HCT116 (cell line): ENCODE data around the gene KNDC1. TPM values are rescaled to one million over a fixed set of nuclear protein-coding genes. Genes with fewer than 3 reads are reported as not detected.

ENCODE experiments used
- ATAC-seq: fragments of 200-7000 bp; cut with Tn5 transposase; 2 replicates; pipeline ENCODE4 v1.9.1; 2020; ENCODE audit warnings: mild to moderate bottlenecking, moderate library complexity
- BruUV-seq: library from RNA; stranded (reverse); fragments of 400-500 nt; replicated peaks from 2 replicates; lab custom pipeline; 2021; lab: Mats Ljungman, UMichigan
- CTCF ChIA-PET: fragments of 300-600 bp; sonication (Branson Sonifier 250); formaldehyde crosslinking; loops from one replicate; lab custom pipeline; 2021; ENCODE audit warnings: antibody characterized with exemption; lab: Charles Lee
- POLR2A ChIA-PET: fragments of 300-600, 350-600 bp; sonication (Branson Sonifier 250); formaldehyde crosslinking; loops from one replicate; lab custom pipeline; 2021; ENCODE audit warnings: antibody characterized with exemption; lab: Charles Lee
- RAD21 ChIA-PET, 2 experiments: fragments of 300-600 bp; sonication (Branson Sonifier 250); formaldehyde crosslinking; loops; one replicate each; lab custom pipeline; 2023; ENCODE audit warnings: low total read pairs in 2 of 2; ENCODE audit not compliant: uncharacterized antibody in 2 of 2, unreplicated experiment in 2 of 2, low non-redundant PET in 1 of 2; lab: Charles Lee
- DNase-seq: peaks from one replicate; pipeline ENCODE4 v3.0.0-alpha.2; 2010; ENCODE audit warnings: low read depth, low spot score
- H2AFZ ChIP-seq: fragments of 200-600 bp; shearing (Covaris generic), sonication (generic); 2 replicates; pipeline ENCODE4 v1.6.1; 2017; ENCODE audit warnings: low read depth, mixed run types, mixed read lengths, antibody characterized with exemption, low read length; ENCODE audit not compliant: poor library complexity, severe bottlenecking
- H3K27ac ChIP-seq: 2 replicates; pipeline ENCODE4 v1.5.1; 2012; ENCODE audit warnings: low read depth, low read length
- H3K27me3 ChIP-seq: fragments of 200-600 bp; sonication (generic); 2 replicates; pipeline ENCODE4 v1.6.1; 2016; ENCODE audit warnings: mixed run types, low read length, mixed read lengths; ENCODE audit not compliant: insufficient read depth
- H3K36me3 ChIP-seq, 2 experiments: fragments of 200-500 bp in 1 of 2; fragments of 200-600 bp in 1 of 2; sonication (Bioruptor generic) in 1 of 2; sonication (generic) in 1 of 2; 2 replicates each; pipeline versions ENCODE4 v1.5.1 to v1.6.1; 2014 to 2016; ENCODE audit warnings: low read length in 2 of 2, inconsistent platforms in 1 of 2, mixed read lengths in 1 of 2, mixed run types in 1 of 2; ENCODE audit not compliant: insufficient read depth in 2 of 2, control insufficient read depth in 1 of 2
- H3K4me1 ChIP-seq, 2 experiments: fragments of 200-600 bp in 1 of 2; sonication (generic) in 1 of 2; 2 replicates each; pipeline versions ENCODE4 v1.5.1 to v1.6.1; 2012 to 2017; ENCODE audit warnings: low read length in 2 of 2, inconsistent platforms in 1 of 2, mild to moderate bottlenecking in 1 of 2, mixed read lengths in 1 of 2, mixed run types in 1 of 2, moderate library complexity in 1 of 2; ENCODE audit not compliant: insufficient read depth in 2 of 2, control insufficient read depth in 1 of 2
- H3K4me2 ChIP-seq: fragments of 200-600 bp; sonication (generic); 2 replicates; pipeline ENCODE4 v1.6.1; 2017; ENCODE audit warnings: mixed run types, low read length, mixed read lengths
- H3K4me3 ChIP-seq, 2 experiments: fragments of 200-600 bp in 1 of 2; sonication (generic) in 1 of 2; replicated peaks in 1 of 2; 2 replicates each; pipeline ENCODE4 v1.5.1; 2011 to 2016; ENCODE audit warnings: low read length in 2 of 2, control low read depth in 1 of 2, low read depth in 1 of 2, mild to moderate bottlenecking in 1 of 2, mixed read lengths in 1 of 2, mixed run types in 1 of 2
- H3K79me2 ChIP-seq: fragments of 200-600 bp; sonication (generic); 2 replicates; pipeline ENCODE4 v1.6.1; 2017; ENCODE audit warnings: mild to moderate bottlenecking, mixed run types, low read length, moderate library complexity, mixed read lengths; ENCODE audit not compliant: insufficient read depth
- H3K9ac ChIP-seq: fragments of 200-600 bp; sonication (generic); 2 replicates; pipeline ENCODE4 v1.6.1; 2016; ENCODE audit warnings: low read length, mixed read lengths
- H3K9me2 ChIP-seq: fragments of 200-600 bp; sonication (generic), shearing (Covaris generic); 2 replicates; pipeline ENCODE4 v1.6.1; 2017; ENCODE audit warnings: mixed run types, mild to moderate bottlenecking, moderate library complexity; ENCODE audit not compliant: insufficient read depth
- H3K9me3 ChIP-seq, 2 experiments: fragments of 200-500 bp in 1 of 2; fragments of 200-600 bp in 1 of 2; sonication (Bioruptor generic) in 1 of 2; sonication (generic) in 1 of 2; 2 replicates each; pipeline ENCODE4 v1.6.1; 2014 to 2017; ENCODE audit warnings: low read length in 2 of 2, mixed read lengths in 2 of 2, inconsistent platforms in 1 of 2, low read depth in 1 of 2, mild to moderate bottlenecking in 1 of 2, mixed run types in 1 of 2, moderate library complexity in 1 of 2; ENCODE audit not compliant: control insufficient read depth in 1 of 2, insufficient read depth in 1 of 2
- H4K20me1 ChIP-seq: fragments of 200-600 bp; sonication (generic), shearing (Covaris generic); 2 replicates; pipeline ENCODE4 v1.6.1; 2017; ENCODE audit warnings: mixed run types, mild to moderate bottlenecking, moderate library complexity; ENCODE audit not compliant: insufficient read depth
- EGR1 ChIP-seq: IDR thresholded peaks from 2 replicates; pipeline ENCODE4 v1.6.1; 2012; ENCODE audit warnings: low read depth
- ELF1 ChIP-seq: IDR thresholded peaks from 2 replicates; pipeline ENCODE4 v1.6.1; 2012; ENCODE audit warnings: low read depth, borderline replicate concordance
- EZH2phosphoT487 ChIP-seq: fragments of 200-600 bp; IDR thresholded peaks from 2 replicates; pipeline ENCODE4 v1.6.1; 2018; ENCODE audit warnings: antibody characterized with exemption, borderline replicate concordance
- FOSL1 ChIP-seq: IDR thresholded peaks from 2 replicates; pipeline ENCODE4 v1.6.1; 2012; ENCODE audit warnings: low read depth
- POLR2AphosphoS5 ChIP-seq: IDR thresholded peaks from 2 replicates; pipeline ENCODE4 v1.6.1; 2011; ENCODE audit warnings: mild to moderate bottlenecking, low read depth, low read length, moderate library complexity
- RAD21 ChIP-seq: IDR thresholded peaks from 2 replicates; pipeline ENCODE4 v1.6.1; 2012; ENCODE audit warnings: low read depth, mild to moderate bottlenecking
- SP1 ChIP-seq: IDR thresholded peaks from 2 replicates; pipeline ENCODE4 v1.6.1; 2012; ENCODE audit warnings: low read depth
- intact Hi-C: fragments of 100-400 bp; cut with micrococcal nuclease; formaldehyde crosslinking; loops from 2 replicates; pipeline ENCODE4 v1.10.0; 2022
- total RNA-seq: library from RNA; stranded (reverse); gene quantifications from one replicate; pipeline ENCODE4 v1.2.1, GENCODE V29; 2021; ENCODE audit not compliant: unreplicated experiment

Gene KNDC1
- total RNA-seq, 1 experiment from 2014 or later: 3.6 TPM

- Histone ChIP-seq H3K4me2 (no peak overlapping the region), H3K9ac (no peak overlapping the region), H2AFZ (no peak overlapping the region), H3K4me1 (no peaks in the 10 kb centered on the region), H3K4me3 (no peak overlapping the region), H3K27me3 (no peaks in the 10 kb centered on the region), H3K9me2 (no peaks in the 10 kb centered on the region), H3K36me3 (no peaks in the 10 kb centered on the region), H3K79me2 (no peaks in the 10 kb centered on the region), H3K27ac (no peak overlapping the region), H4K20me1 (no peaks in the 10 kb centered on the region), H3K9me3 (no peaks in the 10 kb centered on the region)
- DNase-seq: no peak
- BruUV-seq: no TSS peak
- ChIA-PET POLR2A (no interaction called here), RAD21 (no interaction called here), CTCF (no interaction called here)
- TF ChIP-seq EZH2phosphoT487 (no peak), EGR1 (no peak), ELF1 (no peak), FOSL1 (no peak), SP1 (no peak), RAD21 (no peak)
- intact Hi-C loops: no loop called here
- no peak for ATAC-seq
Observed at GRCh38 chr10:133170092-133170491, 10.1 kb downstream of the KNDC1 start.

GRCh38 chr10:133173860-133174640 is 14.0 kb downstream of the KNDC1 start:
- Histone ChIP-seq H3K79me2 (no peaks in the 10 kb centered on the region), H3K27me3 (no peaks in the 10 kb centered on the region), H2AFZ (no peak overlapping the region), H3K4me1 (no peaks in the 10 kb centered on the region), H4K20me1 (no peaks in the 10 kb centered on the region), H3K9me2 (no peaks in the 10 kb centered on the region), H3K4me2 (no peak overlapping the region), H3K9me3 (no peaks in the 10 kb centered on the region; a peak in 1 of 4 replicates), H3K27ac (no peak overlapping the region), H3K36me3 (no peaks in the 10 kb centered on the region), H3K9ac (no peak overlapping the region), H3K4me3 (no peak overlapping the region)
- no peak for TF ChIP-seq POLR2AphosphoS5
- DNase-seq: no peak
- no TSS peak for BruUV-seq
- ChIA-PET POLR2A (no interaction called here), CTCF (no interaction called here), RAD21 (no interaction called here)
- intact Hi-C loops: no loop called here
- no peak for ATAC-seq
